GM19099 (cell line): ENCODE data around the gene TLE3.

Source experiments
- POLR2A ChIP-seq: IDR thresholded peaks from 3 replicates; pipeline ENCODE4 v1.6.1; 2011; ENCODE audit warnings: low read depth; ENCODE audit not compliant: insufficient read length; ENCODE audit errors: extremely low read depth

TLE3 gene

DNA sequence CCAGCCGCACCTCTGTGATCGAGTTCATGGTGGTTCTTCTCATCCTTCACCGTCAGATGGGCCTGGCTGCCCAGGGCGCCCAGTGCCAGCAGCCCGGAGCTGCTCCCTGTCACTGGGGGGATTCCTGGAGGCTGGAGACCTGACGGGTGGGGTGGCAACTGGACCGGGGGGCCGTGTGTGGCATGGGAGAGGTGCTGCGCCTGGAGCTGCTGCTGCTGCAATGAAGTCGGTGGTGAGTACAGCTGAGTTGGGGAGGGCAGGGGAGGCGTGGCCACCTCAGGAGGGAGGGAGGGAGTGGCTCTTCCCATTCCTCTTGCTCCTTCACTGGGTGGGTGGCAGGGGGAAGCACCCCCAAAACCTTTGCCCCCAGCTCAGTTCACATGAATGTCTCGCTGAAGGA lies 31.7 kb downstream of the TLE3 start:
- no peak for TF ChIP-seq POLR2A

GRCh38 chr15:70065006-70065722 lies 32.6 kb downstream of the TLE3 start:
- TF ChIP-seq POLR2A = no peak

GRCh38 chr15:70064441-70064840 lies 33.3 kb downstream of the TLE3 start:
- TF ChIP-seq POLR2A = no peak

GRCh38 chr15:70063980-70064379 lies 33.7 kb downstream of the TLE3 start:
- no peak for TF ChIP-seq POLR2A

GRCh38 chr15:70063261-70063925 lies 34.3 kb downstream of the TLE3 start:
- no peak for TF ChIP-seq POLR2A

DNA sequence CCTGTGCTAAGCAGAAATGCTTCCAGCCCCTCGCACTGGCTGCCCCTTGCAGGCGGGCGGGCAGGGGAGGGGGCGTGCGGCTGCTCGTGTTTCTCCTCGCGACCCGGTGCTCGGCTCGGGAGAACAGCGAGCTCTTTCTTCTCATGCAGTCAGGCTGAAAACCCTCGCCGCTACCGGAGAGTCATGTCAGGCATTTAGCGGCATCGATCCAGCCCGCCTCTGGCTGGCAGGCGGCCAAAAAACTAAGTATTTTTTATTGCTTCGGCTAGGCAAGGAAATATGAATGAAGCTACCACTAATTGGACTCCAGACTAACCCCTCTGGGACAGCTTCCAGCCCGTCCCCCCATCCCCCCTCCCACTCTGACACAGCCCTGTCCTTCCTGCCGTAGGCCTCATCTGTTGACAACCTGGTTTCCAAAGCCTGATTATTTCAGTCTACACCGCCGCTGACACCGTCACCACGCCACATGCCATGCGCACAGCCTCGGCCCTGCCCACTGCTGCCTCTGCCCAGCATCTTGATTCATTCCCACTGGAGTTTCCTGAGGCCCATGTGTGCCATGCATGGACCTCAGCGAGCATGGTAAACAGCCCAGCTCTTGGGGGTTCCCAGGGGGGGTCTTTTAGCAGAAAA lies 35.3 kb downstream of the TLE3 start:
- no peak for TF ChIP-seq POLR2A

DNA sequence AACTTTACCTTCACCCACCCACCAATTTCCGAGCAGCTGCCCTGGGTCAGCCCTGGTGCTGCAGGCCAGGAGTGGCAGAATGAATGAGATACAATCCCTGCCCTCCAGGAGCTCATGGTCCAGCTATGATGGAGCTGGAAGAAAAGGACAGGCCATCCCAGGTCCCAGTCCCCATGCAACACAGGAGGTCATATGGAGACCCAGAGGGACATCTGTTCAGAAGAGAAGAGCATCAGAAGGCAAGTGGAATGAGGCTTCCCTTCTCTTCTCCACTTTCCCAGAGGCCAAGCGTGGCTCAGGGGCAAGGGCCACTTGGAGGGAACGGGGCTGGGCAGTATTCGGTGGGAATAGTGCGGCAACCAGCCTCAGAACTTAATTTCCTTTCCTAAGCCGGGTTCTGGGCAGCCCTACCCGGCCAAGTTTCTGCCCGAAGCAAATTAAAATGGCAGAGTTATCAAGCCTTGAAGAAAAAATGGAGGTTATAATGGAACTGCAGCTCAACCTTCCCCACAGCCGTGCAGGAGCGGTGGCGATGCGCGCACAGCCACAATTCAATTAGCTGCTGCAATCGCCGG lies 35.9 kb downstream of the TLE3 start:
- no peak for TF ChIP-seq POLR2A

DNA sequence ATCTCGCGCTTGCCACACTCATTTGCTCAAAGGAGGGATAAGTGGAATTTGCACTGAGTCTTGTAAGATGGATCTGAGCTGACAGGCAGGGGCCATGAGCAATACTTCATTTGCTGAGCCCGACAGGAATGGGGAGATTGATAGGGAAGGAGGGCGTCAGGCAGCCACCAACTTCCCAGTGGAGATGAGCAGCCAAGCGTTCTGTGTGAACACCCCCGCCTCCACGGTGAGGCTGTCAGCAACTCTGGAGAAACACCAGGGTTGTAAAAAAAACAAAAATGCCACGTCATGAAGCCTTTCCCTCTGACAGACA lies 36.8 kb downstream of the TLE3 start:
- TF ChIP-seq POLR2A = no peak

DNA sequence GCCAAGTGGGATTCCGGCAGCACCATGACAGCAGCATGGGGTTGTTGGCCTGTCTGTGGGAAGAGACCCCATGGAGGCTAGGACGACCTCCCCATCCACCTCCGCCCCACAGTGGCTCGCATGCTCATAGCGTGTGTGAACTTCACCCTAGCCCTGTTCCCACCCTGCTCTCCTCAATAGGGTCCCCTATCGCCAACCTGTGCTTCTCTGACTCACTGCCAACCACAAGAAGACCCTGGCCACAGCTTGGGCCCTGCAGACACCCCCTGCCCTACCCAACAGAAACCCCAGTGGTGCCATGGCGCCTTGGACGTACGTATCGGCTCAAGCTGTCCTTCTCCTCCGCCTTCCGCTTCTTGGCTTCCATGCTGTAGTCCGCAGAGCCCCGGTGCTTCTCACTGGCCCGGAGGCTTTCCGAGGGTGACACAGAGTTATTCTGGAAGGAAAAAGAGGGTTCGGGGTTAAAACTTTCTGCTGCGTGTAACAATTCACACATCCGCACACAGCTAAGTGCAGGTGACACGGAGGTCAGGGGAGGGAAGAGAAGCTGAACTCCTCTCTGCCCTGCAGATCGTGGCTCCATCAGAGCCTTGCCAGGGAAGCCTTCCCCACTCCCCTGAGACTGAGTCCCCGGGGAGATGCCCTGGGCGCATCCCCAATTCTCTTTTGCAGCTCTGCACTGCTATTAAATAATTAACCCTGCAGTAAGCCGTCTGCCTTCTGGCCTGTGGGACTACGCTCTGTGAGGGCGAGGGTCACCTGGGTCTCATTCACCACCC lies 37.3 kb downstream of the TLE3 start:
- no peak for TF ChIP-seq POLR2A

DNA sequence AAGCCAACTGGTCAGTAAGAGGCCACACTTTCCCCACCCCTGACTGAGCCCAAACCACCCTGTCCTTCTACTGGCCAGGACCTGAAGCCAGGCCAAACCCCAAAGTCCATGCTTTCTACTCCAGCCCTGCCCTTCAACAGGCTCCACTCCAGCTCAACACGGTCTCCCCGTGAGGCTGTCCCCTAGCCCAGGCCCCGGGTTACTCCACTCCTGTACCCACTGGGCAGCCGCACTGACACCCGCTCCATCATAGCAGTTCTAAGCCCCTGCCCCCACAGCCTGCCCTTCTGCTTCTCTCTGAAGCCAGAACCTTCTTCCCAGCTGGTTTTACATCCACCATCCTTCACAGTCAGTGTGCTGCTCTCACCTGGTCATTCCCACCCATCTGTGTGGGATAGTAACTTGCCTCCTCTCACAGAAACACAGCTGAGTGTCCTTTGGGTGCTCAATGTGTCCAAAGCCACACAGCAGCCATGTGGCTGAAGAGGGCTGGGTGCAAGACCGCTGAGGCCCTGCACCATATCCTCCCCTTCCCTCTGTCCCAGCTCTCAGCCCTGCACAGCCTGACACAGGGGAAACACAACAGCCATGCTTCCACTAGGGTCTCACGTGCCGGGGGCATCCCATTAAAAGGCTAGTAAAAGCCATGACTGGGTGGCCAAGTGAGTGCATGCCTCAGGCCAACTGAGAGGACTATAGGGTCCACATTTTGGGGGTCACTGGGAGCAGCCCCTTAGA lies 38.1 kb downstream of the TLE3 start:
- TF ChIP-seq POLR2A = no peak

- no peak for TF ChIP-seq POLR2A
These were observed 38.9 kb downstream of the TLE3 start for GRCh38 chr15:70058642-70059360.

- TF ChIP-seq POLR2A = no peak
These were observed 39.6 kb downstream of the TLE3 start for GRCh38 chr15:70057931-70058641.

DNA sequence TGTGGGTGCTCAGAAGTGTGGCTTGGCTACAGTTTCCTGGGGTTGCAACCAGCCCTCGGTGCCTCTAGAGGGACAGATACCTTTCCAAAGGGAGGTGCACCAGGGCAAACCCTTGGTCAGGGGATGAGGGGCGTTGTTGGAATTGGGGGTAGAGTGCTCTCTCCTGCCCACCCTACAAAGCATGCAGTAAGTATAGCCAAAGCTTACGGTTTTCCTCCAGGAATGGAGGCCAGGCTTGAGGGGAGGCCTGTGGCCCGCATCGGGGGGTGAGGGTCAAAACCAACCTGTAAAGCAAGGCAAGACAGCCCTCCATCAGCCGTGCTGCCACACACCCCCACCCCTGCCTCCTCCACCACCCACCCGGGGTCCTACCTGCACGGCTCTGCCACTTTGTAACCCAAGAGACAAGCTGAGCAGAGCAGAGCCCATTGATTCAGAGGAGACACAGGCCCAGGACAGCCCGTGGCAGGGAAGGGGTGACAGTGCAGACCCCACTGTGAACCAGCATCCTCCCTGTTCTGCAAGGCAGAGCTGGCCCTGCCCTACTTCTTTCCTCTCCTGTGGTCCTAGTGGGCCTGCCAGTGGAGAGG lies 41.5 kb downstream of the TLE3 start:
- TF ChIP-seq POLR2A = no peak

DNA sequence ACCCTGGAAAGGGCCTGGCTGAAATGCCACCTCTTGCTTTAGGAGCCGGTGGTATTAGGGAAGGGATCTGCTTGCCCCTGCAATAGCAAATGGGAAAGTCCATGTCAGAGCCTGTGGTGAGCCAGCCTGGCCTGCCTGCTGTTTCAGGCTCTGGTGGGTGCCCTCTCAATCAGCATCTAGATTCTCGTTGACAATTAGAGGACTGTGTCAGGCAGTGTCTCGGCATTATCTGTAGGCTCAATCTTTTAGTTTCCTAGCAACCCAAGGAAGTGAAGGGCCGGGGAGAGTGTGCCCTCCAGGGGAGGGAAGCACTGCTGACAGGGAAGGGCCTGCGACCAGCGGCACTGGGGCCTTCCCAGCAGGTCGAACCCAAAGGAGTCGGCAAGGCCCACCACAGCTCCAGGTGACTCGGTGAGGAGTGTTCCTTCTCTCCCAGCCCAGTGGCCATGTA lies 42.1 kb downstream of the TLE3 start:
- no peak for TF ChIP-seq POLR2A
